OCI-LY3 (cell line): ENCODE results near the gene ACAA2.
"Not testable (repeated sequence)": the region's sequence is repeated elsewhere in the genome, so short reads cannot be mapped to it uniquely, and the experiment has no call there.

Experiments
- H2AFZ ChIP-seq: fragments of 200-600, 300-600 bp; shearing (Covaris generic); 2 replicates; pipeline ENCODE4 v1.6.0; 2014; ENCODE audit warnings: antibody characterized with exemption, low read depth, low read length
- H3K27ac ChIP-seq: fragments of 200-600, 300-600 bp; sonication (generic); 2 replicates; pipeline ENCODE4 v1.5.1; 2014; ENCODE audit warnings: mild to moderate bottlenecking, low read length, moderate library complexity, mixed read lengths
- H3K27me3 ChIP-seq: fragments of 200-600, 300-600 bp; sonication (generic); 2 replicates; pipeline ENCODE4 v1.6.1; 2014; ENCODE audit warnings: low read depth, low read length, mixed read lengths
- H3K36me3 ChIP-seq: fragments of 200-600, 300-600 bp; sonication (generic); replicated peaks from 2 replicates; pipeline ENCODE3; 2014; ENCODE audit warnings: low read depth, low read length, mixed read lengths
- H3K4me1 ChIP-seq: fragments of 300-600, 200-600 bp; sonication (generic); 2 replicates; pipeline ENCODE4 v1.6.1; 2014; ENCODE audit warnings: low read length, mixed read lengths
- H3K4me2 ChIP-seq: fragments of 200-600, 300-600 bp; sonication (generic); 2 replicates; pipeline ENCODE4 v1.6.1; 2014; ENCODE audit warnings: low read length, mixed read lengths
- H3K4me3 ChIP-seq: fragments of 300-600, 200-600 bp; sonication (generic); 2 replicates; pipeline ENCODE4 v1.5.1; 2014; ENCODE audit warnings: antibody characterized with exemption, mild to moderate bottlenecking, low read length, moderate library complexity
- H3K79me2 ChIP-seq: fragments of 300-600, 200-600 bp; shearing (Covaris generic); 2 replicates; pipeline ENCODE4 v1.6.1; 2014; ENCODE audit warnings: mild to moderate bottlenecking, low read length, mixed read lengths
- H3K9ac ChIP-seq: fragments of 300-600, 200-600 bp; shearing (Covaris generic); 2 replicates; pipeline ENCODE4 v1.6.0; 2014; ENCODE audit warnings: mild to moderate bottlenecking, low read length, moderate library complexity
- H3K9me3 ChIP-seq: fragments of 200-600, 300-600 bp; shearing (Covaris generic); 2 replicates; pipeline ENCODE4 v1.6.1; 2014; ENCODE audit warnings: low read length, mixed read lengths; ENCODE audit not compliant: insufficient read depth
- H4K20me1 ChIP-seq: fragments of 200-600, 300-600 bp; sonication (generic); 2 replicates; pipeline ENCODE4 v1.6.1; 2016; ENCODE audit warnings: low read length, mixed read lengths; ENCODE audit not compliant: insufficient read depth
- EZH2phosphoT487 ChIP-seq: fragments of 200-600 bp; shearing (Covaris generic); IDR thresholded peaks from 2 replicates; pipeline ENCODE4 v1.6.1; 2018; ENCODE audit warnings: antibody characterized with exemption, mixed run types, low read depth
- TF ChIP-seq, protein P1 (sequence below): fragments of 200-600, 300-600 bp; sonication (generic); IDR thresholded peaks from 2 replicates; pipeline ENCODE4 v1.5.1; 2014; ENCODE audit warnings: antibody characterized with exemption, low read length, low read depth

Gene ACAA2

DNA sequence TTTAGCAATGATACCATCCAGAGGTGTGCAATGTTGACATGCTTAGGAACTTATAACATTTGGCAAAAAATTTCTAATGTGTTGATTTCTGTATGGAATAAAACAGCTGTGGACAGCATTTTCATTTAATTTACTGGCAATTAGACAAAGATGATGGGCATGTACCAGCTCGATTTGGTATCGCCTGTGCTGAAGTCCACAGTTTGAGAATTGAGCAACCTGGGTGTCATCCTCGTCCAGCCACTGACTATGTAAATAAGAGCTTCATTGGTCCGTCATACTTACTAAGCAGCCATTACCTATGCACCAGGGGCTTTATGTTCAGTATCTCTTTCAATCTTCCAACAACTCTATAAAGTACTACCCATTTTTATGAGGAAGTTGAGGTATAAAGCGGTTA is 24.6 kb upstream of the ACAA2 start:
- Histone ChIP-seq H3K79me2 (no peaks in the 10 kb centered on the region), H2AFZ (no peak overlapping the region), H3K9ac (no peak overlapping the region), H3K27ac (no peak overlapping the region), H3K4me3 (no peak overlapping the region), H3K9me3 (no peaks in the 10 kb centered on the region), H3K27me3 (peaks cover 11% of the 10 kb centered on the region), H4K20me1 (no peaks in the 10 kb centered on the region), H3K4me1 (no peaks in the 10 kb centered on the region), H3K4me2 (no peak overlapping the region), H3K36me3 (no peaks in the 10 kb centered on the region)
- TF ChIP-seq, protein P1, sequence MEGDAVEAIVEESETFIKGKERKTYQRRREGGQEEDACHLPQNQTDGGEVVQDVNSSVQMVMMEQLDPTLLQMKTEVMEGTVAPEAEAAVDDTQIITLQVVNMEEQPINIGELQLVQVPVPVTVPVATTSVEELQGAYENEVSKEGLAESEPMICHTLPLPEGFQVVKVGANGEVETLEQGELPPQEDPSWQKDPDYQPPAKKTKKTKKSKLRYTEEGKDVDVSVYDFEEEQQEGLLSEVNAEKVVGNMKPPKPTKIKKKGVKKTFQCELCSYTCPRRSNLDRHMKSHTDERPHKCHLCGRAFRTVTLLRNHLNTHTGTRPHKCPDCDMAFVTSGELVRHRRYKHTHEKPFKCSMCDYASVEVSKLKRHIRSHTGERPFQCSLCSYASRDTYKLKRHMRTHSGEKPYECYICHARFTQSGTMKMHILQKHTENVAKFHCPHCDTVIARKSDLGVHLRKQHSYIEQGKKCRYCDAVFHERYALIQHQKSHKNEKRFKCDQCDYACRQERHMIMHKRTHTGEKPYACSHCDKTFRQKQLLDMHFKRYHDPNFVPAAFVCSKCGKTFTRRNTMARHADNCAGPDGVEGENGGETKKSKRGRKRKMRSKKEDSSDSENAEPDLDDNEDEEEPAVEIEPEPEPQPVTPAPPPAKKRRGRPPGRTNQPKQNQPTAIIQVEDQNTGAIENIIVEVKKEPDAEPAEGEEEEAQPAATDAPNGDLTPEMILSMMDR: no peak
- no peak for TF ChIP-seq EZH2phosphoT487

DNA sequence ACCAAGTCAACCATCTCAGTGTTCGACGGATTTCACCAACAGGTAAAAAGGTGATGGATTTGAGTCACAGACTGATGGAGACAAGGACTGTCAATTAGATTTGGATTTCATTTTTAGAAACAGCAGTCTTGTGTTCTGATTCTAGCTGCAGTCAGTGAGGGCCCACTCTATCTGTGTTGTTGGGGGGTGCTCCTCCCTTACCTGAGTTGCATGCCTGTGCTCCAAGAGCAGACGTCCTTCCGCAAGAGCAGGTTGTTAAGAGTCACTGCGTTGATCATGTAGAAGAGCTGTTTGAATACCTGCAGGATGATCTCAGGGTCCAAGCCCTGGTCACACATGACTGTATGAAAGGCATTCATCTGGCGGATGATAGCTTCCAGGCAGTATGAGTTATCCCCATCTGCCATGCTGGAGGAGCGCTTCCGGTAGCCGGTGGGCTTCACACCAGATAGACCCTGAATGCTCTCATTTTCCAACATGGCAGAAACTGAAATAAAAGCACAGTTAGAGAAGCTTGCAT is 24.0 kb upstream of the ACAA2 start:
- H2AFZ ChIP-seq, H3K4me3 ChIP-seq, H3K4me1 ChIP-seq, H3K27ac ChIP-seq, H4K20me1 ChIP-seq, H3K9me3 ChIP-seq, H3K79me2 ChIP-seq, H3K36me3 ChIP-seq, H3K9ac ChIP-seq, H3K4me2 ChIP-seq: not testable (repeated sequence)
- peaks cover 11% of the 10 kb centered on the region for H3K27me3 ChIP-seq

DNA sequence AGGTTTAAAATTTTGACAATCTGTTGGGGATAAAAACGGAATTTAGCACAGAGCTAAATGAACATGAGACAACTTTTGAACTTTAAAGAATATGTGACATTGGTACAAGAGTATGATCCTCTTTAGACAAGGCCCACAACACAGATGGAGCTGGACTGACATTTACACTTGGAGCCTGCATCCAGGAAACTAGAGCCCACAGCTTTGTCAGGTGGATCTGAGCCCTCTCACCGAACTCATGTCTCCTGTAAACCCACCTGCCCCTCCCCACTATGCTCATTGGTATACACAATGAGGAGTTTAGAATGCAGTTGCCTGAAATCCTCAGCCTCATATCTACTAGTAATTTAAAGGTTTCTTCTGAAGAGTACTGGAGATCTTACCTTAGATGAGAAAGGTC is 22.1 kb upstream of the ACAA2 start:
- Histone ChIP-seq H3K4me3 (no peak overlapping the region), H3K9me3 (no peaks in the 10 kb centered on the region), H3K36me3 (no peaks in the 10 kb centered on the region), H3K79me2 (no peaks in the 10 kb centered on the region), H2AFZ (no peak overlapping the region), H3K4me2 (no peak overlapping the region), H3K9ac (no peak overlapping the region), H4K20me1 (no peaks in the 10 kb centered on the region), H3K4me1 (no peaks in the 10 kb centered on the region), H3K27me3 (peaks cover 11% of the 10 kb centered on the region), H3K27ac (no peak overlapping the region)
- TF ChIP-seq, protein P1: no peak
- no peak for TF ChIP-seq EZH2phosphoT487

DNA sequence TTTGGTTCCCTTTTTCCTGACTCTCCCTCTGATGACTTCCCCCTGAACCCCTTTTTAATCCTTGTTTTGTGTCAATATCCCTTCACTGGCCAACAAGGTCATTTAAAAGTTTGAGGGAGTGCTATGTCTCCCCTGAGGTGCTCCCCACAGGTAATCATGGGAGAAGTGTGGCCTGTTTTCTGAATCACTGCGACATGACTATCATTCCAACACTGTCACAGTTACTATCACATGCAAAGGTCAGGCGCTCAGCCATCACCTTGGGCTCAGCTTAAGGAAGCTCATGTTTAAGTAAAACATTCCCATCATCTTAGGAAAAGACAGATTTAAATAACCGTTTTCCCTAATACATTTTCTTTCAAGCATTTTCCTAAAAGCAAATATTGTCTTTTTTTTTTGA is 20.9 kb upstream of the ACAA2 start:
- H3K4me3 ChIP-seq: no peak overlapping the region
- no peak overlapping the region for H3K9ac ChIP-seq
- TF ChIP-seq, protein P1: no peak
- TF ChIP-seq EZH2phosphoT487: no peak
- H3K27ac ChIP-seq: no peak overlapping the region
- H3K9me3 ChIP-seq: no peaks in the 10 kb centered on the region
- no peaks in the 10 kb centered on the region for H3K36me3 ChIP-seq
- peaks cover 11% of the 10 kb centered on the region for H3K27me3 ChIP-seq
- no peak overlapping the region for H3K4me2 ChIP-seq
- no peak overlapping the region for H2AFZ ChIP-seq
- H4K20me1 ChIP-seq: no peaks in the 10 kb centered on the region
- H3K79me2 ChIP-seq: no peaks in the 10 kb centered on the region
- H3K4me1 ChIP-seq: no peaks in the 10 kb centered on the region

DNA sequence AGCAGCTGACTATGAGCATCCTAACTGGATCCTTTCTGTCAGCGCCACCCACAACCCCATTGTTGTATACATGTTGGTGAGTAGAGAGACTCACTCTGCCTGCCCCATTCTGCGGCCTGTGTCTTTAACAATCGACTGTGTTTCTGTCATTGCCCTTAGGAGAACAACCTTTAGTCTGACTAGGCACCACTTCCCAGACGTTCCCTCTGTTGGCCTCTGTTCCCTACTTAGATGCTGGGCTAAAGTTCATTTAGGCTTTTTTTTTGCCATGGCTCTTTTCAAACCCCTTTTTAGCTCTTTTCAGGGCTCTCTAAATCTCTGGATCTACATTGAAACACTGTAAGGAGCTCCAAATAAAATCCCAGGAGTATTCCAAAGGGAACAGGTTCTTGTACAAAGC is 20.5 kb upstream of the ACAA2 start:
- no peaks in the 10 kb centered on the region for H4K20me1 ChIP-seq
- H3K9ac ChIP-seq: no peak overlapping the region
- H3K79me2 ChIP-seq: no peaks in the 10 kb centered on the region
- no peak overlapping the region for H3K4me2 ChIP-seq
- H3K36me3 ChIP-seq: no peaks in the 10 kb centered on the region
- no peak overlapping the region for H3K4me3 ChIP-seq
- H3K9me3 ChIP-seq: no peaks in the 10 kb centered on the region
- H3K4me1 ChIP-seq: no peaks in the 10 kb centered on the region
- H2AFZ ChIP-seq: no peak overlapping the region
- H3K27ac ChIP-seq: no peak overlapping the region
- TF ChIP-seq EZH2phosphoT487: no peak
- TF ChIP-seq, protein P1: no peak
- H3K27me3 ChIP-seq: peaks cover 11% of the 10 kb centered on the region
